IMR-90 (cell line): ENCODE measurements around the gene CPB1. TPM values are rescaled to one million over a fixed set of nuclear protein-coding genes. Genes with fewer than 3 reads are reported as not detected.

Source experiments
- ATAC-seq: fragments of 200-7000 bp; cut with Tn5 transposase; 2 replicates; pipeline ENCODE4 v1.9.1; 2020; ENCODE audit warnings: low read depth, mild to moderate bottlenecking, moderate library complexity
- BruUV-seq: library from RNA; stranded (reverse); fragments of 400-500 nt; replicated peaks from 2 replicates; lab custom pipeline; 2021; lab: Mats Ljungman, UMichigan
- CTCF ChIA-PET: fragments of 300-600 bp; formaldehyde crosslinking; extraction: SDS; loops from one replicate; lab custom pipeline; 2021; ENCODE audit warnings: antibody characterized with exemption; lab: Yijun Ruan, JAX
- POLR2A ChIA-PET: fragments of 300-600 bp; sonication (Branson Sonifier 250); formaldehyde crosslinking; loops from one replicate; lab custom pipeline; 2022; ENCODE audit warnings: antibody characterized with exemption; ENCODE audit not compliant: unreplicated experiment; lab: Charles Lee
- DNase-seq: peaks from one replicate; pipeline ENCODE4 v3.0.0; 2013
- H2AFZ ChIP-seq: replicated peaks from 2 replicates; pipeline ENCODE3; 2013; ENCODE audit warnings: low read length, mild to moderate bottlenecking; ENCODE audit not compliant: poor library complexity
- H2AK5ac ChIP-seq: 2 replicates; pipeline ENCODE4 v1.6.1; 2013; ENCODE audit warnings: low read depth, low read length, inconsistent platforms
- H2AK9ac ChIP-seq: replicated peaks from 2 replicates; pipeline ENCODE3; 2013; ENCODE audit warnings: mild to moderate bottlenecking, low read depth, low read length, moderate library complexity; ENCODE audit not compliant: poor library complexity
- H2BK120ac ChIP-seq: 2 replicates; pipeline ENCODE4 v1.6.1; 2013; ENCODE audit warnings: low read depth, low read length, inconsistent platforms
- H2BK15ac ChIP-seq: 3 replicates; pipeline ENCODE4 v1.6.1; 2013; ENCODE audit warnings: low read depth, low read length, inconsistent platforms
- H2BK20ac ChIP-seq: 2 replicates; pipeline ENCODE4 v1.6.1; 2013; ENCODE audit warnings: low read depth, mild to moderate bottlenecking, inconsistent platforms, low read length, moderate library complexity
- H2BK5ac ChIP-seq: 2 replicates; pipeline ENCODE4 v1.6.1; 2013; ENCODE audit warnings: mild to moderate bottlenecking, low read depth, low read length, inconsistent platforms; ENCODE audit not compliant: poor library complexity, severe bottlenecking
- H3K14ac ChIP-seq: replicated peaks from 2 replicates; pipeline ENCODE4 v1.6.1; 2013; ENCODE audit warnings: low read depth, low read length, inconsistent platforms
- H3K18ac ChIP-seq: 2 replicates; pipeline ENCODE4 v1.6.1; 2013; ENCODE audit warnings: low read depth, low read length, control low read depth
- H3K23ac ChIP-seq: 2 replicates; pipeline ENCODE4 v1.6.1; 2013; ENCODE audit warnings: low read depth, low read length, inconsistent platforms
- H3K27ac ChIP-seq: 2 replicates; pipeline ENCODE4 v1.5.1; 2013; ENCODE audit warnings: mild to moderate bottlenecking, control low read depth, low read length; ENCODE audit not compliant: insufficient read depth
- H3K27me3 ChIP-seq: 2 replicates; pipeline ENCODE4 v1.6.1; 2013; ENCODE audit warnings: low read length; ENCODE audit not compliant: control insufficient read depth, insufficient read depth
- H3K36me3 ChIP-seq: 2 replicates; pipeline ENCODE4 v1.6.1; 2013; ENCODE audit warnings: low read length, mixed read lengths; ENCODE audit not compliant: control insufficient read depth, insufficient read depth
- H3K4ac ChIP-seq: 2 replicates; pipeline ENCODE4 v1.6.1; 2013; ENCODE audit warnings: low read depth, low read length, inconsistent platforms
- H3K4me1 ChIP-seq: 2 replicates; pipeline ENCODE4 v1.6.1; 2013; ENCODE audit warnings: low read length, mixed read lengths; ENCODE audit not compliant: control insufficient read depth, insufficient read depth
- H3K4me2 ChIP-seq: 2 replicates; pipeline ENCODE4 v1.6.1; 2013; ENCODE audit warnings: low read depth, mild to moderate bottlenecking, control low read depth, low read length, moderate library complexity
- H3K4me3 ChIP-seq: 2 replicates; pipeline ENCODE4 v1.5.1; 2013; ENCODE audit warnings: low read depth, mild to moderate bottlenecking, control low read depth, low read length, moderate library complexity; ENCODE audit not compliant: insufficient read depth
- H3K56ac ChIP-seq: 2 replicates; pipeline ENCODE4 v1.6.1; 2013; ENCODE audit warnings: low read length, inconsistent platforms; ENCODE audit not compliant: insufficient read depth; ENCODE audit errors: extremely low read depth
- H3K79me1 ChIP-seq, 2 experiments: 2 replicates each; pipeline ENCODE4 v1.6.1; 2013; ENCODE audit warnings: low read length in 2 of 2, inconsistent platforms in 1 of 2, low read depth in 1 of 2
- H3K9ac ChIP-seq: 2 replicates; pipeline ENCODE4 v1.6.1; 2013; ENCODE audit warnings: low read depth, low read length, control low read depth
- H3K9me1 ChIP-seq: 2 replicates; pipeline ENCODE4 v1.6.1; 2013; ENCODE audit warnings: low read length, inconsistent platforms; ENCODE audit not compliant: insufficient read depth
- H3K9me3 ChIP-seq: 2 replicates; pipeline ENCODE4 v1.6.1; 2013; ENCODE audit warnings: low read length; ENCODE audit not compliant: control insufficient read depth, insufficient read depth
- H4K20me1 ChIP-seq: 2 replicates; pipeline ENCODE4 v1.6.1; 2013; ENCODE audit warnings: low read length, inconsistent platforms; ENCODE audit not compliant: insufficient read depth
- H4K5ac ChIP-seq: 2 replicates; pipeline ENCODE4 v1.6.1; 2013; ENCODE audit warnings: mild to moderate bottlenecking, low read depth, low read length, control low read depth
- H4K8ac ChIP-seq, 2 experiments: 2 replicates each; pipeline ENCODE4 v1.6.1; 2013; ENCODE audit warnings: low read depth in 2 of 2, low read length in 2 of 2, control low read depth in 1 of 2, inconsistent platforms in 1 of 2
- H4K91ac ChIP-seq: 2 replicates; pipeline ENCODE4 v1.6.1; 2013; ENCODE audit warnings: low read depth, low read length, inconsistent platforms; ENCODE audit not compliant: insufficient read depth
- BHLHE40 ChIP-seq: fragments of 150-350 bp; IDR thresholded peaks from 2 replicates; pipeline ENCODE4 v1.6.1; 2016; ENCODE audit warnings: mild to moderate bottlenecking, low read depth, low read length
- CEBPB ChIP-seq: IDR thresholded peaks from 2 replicates; pipeline ENCODE4 v1.6.1; 2012; ENCODE audit warnings: low read depth, low read length, improper control_type of control experiment
- FOS ChIP-seq: fragments of 150-350 bp; IDR thresholded peaks from 2 replicates; pipeline ENCODE4 v1.6.1; 2016; ENCODE audit warnings: low read depth, low read length
- MAFK ChIP-seq: IDR thresholded peaks from 2 replicates; pipeline ENCODE4 v1.6.1; 2012; ENCODE audit warnings: low read depth, low read length, improper control_type of control experiment
- NFE2L2 ChIP-seq: fragments of 150-350 bp; IDR thresholded peaks from 2 replicates; pipeline ENCODE4 v1.6.1; 2016; ENCODE audit warnings: low read depth, mild to moderate bottlenecking, low read length
- USF2 ChIP-seq: fragments of 150-350 bp; IDR thresholded peaks from 2 replicates; pipeline ENCODE4 v1.6.1; 2017; ENCODE audit warnings: mild to moderate bottlenecking, antibody characterized with exemption, low read length, low read depth
- WGBS, 2 experiments: methylation state at CpG; one replicate each; pipeline versions ENCODE4 v1.1.5 to v1.1.7; 2013; ENCODE audit warnings: missing lambda C conversion rate in 2 of 2; ENCODE audit not compliant: insufficient read length in 1 of 2; ENCODE audit errors: extremely low coverage in 2 of 2; 5-methylcytosine and 5-hydroxymethylcytosine counted together
- dilution Hi-C: fragments of 300-500 bp; cut with HindIII; formaldehyde crosslinking; loops from one replicate; pipeline ENCODE4 v1.14.3; 2018; ENCODE audit warnings: low sequenced_read_pairs; ENCODE audit not compliant: unreplicated experiment
- in situ Hi-C: fragments of 300-500 bp; cut with MboI; formaldehyde crosslinking; loops from 3 replicates; pipeline ENCODE4 v1.14.3; 2019; ENCODE audit warnings: low sequenced_read_pairs, inconsistent platforms, mixed read lengths
- intact Hi-C: fragments of 100-400 bp; cut with micrococcal nuclease; formaldehyde crosslinking; loops from 2 replicates; pipeline ENCODE4 v1.10.0; 2022
- polyA plus RNA-seq, 3 experiments: library from polyadenylated mRNA; depleted of rRNA; stranded (reverse); fragments of >200 nt; gene quantifications; 2 replicates each; pipeline ENCODE4 v1.2.3, GENCODE V29; 2012; ENCODE audit warnings: low replicate concordance in 1 of 3
- total RNA-seq: library from RNA; depleted of rRNA; stranded (reverse); fragments of >200 nt; gene quantifications from 2 replicates; pipeline ENCODE4 v1.2.3, GENCODE V29; 2012

The CPB1 gene
- total and polyA plus RNA-seq, 2 of the 4 experiments (the other 2 are of a cell fraction) = not detected

GRCh38 chr3:148809835-148810234 lies 17.8 kb upstream of the CPB1 start:
- Histone ChIP-seq H3K56ac (no peak overlapping the region), H2BK5ac (no peak overlapping the region), H3K23ac (no peak overlapping the region), H3K9me1 (no peaks in the 10 kb centered on the region), H2AK5ac (no peak overlapping the region), H3K27me3 (peaks cover 5% of the 10 kb centered on the region), H2AFZ (no peak overlapping the region), H3K4ac (no peak overlapping the region), H3K18ac (no peak overlapping the region), H2BK15ac (no peak overlapping the region), H3K79me1 (no peaks in the 10 kb centered on the region), H4K91ac (no peak overlapping the region), H3K4me1 (no peaks in the 10 kb centered on the region), H2AK9ac (no peak overlapping the region), H3K9me3 (no peaks in the 10 kb centered on the region), H2BK120ac (no peak overlapping the region), H3K4me2 (no peak overlapping the region), H3K36me3 (no peaks in the 10 kb centered on the region), H4K8ac (no peak overlapping the region), H3K14ac (no peak overlapping the region), H2BK20ac (no peak overlapping the region), H3K9ac (no peak overlapping the region), H4K5ac (no peak overlapping the region), H3K27ac (no peak overlapping the region), H3K4me3 (no peak overlapping the region), H4K20me1 (no peaks in the 10 kb centered on the region)
- ATAC-seq (no peak), DNase-seq (no peak)
- in situ Hi-C loops (no loop called here), dilution Hi-C loops (no loop called here), intact Hi-C loops (no loop called here)
- ChIA-PET CTCF (no interaction called here), POLR2A (no interaction called here)
- TF ChIP-seq FOS (no peak), USF2 (no peak), MAFK (no peak), NFE2L2 (no peak), CEBPB (no peak), BHLHE40 (no peak)
- no TSS peak for BruUV-seq
- no CpG with 5 or more reads among the region's 2 CpGs for WGBS, 2 experiments
